ENCODE data around the gene MOGAT3. TPM values are rescaled to one million over a fixed set of nuclear protein-coding genes. Genes with fewer than 3 reads are reported as not detected.

MOGAT3 gene
- total RNA-seq, 1 experiment from 2014 or later: 0.15 TPM

DNA sequence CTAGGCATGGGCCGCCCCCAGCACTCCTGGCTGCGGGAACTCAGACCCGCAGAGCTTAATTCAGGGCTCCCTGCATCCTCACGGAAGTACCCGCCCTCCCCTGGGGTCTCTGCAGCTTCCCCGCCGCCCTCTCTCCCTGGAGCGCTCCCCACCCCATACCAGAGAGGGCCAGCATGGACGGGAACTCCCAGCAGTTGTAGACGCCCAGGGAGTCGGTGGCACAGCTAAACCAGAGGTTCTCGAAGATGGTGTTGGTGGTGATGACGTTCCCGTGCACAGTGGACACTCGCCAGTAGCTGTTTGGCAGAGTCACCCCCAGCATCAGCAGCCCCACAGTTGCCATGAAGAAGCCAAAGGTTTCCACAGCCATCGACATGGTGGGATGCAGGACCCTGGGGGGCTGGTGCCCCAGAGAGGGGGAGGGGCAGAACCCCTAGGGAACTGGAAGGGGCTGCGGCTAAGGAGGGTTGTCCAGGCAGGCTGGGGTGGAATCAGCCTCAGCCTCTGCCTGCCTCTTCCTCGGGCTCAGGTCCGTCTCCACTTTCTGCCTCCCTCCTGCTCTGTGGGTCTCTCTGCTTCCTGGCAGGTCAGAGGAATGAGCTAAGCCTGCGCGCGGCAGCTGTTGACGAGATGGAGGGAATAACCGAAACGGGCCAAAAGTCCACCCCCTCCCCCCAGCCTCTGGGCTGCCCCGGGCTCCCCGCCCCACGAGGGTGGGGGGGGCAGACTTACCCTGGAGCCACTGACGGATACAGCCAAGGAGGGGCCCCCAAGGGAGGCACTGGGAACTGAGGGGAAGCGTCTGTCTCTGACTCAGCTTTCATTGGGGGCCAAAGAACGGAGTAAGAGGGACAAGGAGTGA, 36.6 kb upstream of the MOGAT3 start, which contains the start of gene CLDN15:
CLDN15 (minus strand) TSS at position 597 of the 862 bp plus-strand sequence; CDS start at position 376, 221 bp downstream.
- H3K79me2 ChIP-seq (ENCODE audit: insufficient read depth, low read length): no peaks in the 10 kb centered on the region
- peaks cover 3 to 23% (median 4%) of the 10 kb centered on the region in 3 experiments; a peak in 5 of 7 replicates for H3K36me3 Mint-ChIP-seq (ENCODE audit: insufficient read depth in 1 of 3, low read depth in 3 of 3)
- H3K4me3 Mint-ChIP-seq: no peak within 1 kb of the TSS
- no peaks in the 10 kb centered on the region for H3K9me3 ChIP-seq (ENCODE audit: control insufficient read depth, low read depth, low read length)
- no peak within 1 kb of the TSS for H2BK12ac ChIP-seq (ENCODE audit: insufficient read length, low read depth, low read length)
- H3T11ph ChIP-seq (ENCODE audit: low read length): no peak within 1 kb of the TSS
- no peaks in the 10 kb centered on the region for H3K27me3 ChIP-seq (ENCODE audit: insufficient read depth, low read length)
- H3K4ac ChIP-seq (ENCODE audit: low read depth, low read length): no peak within 1 kb of the TSS
- H4K5ac ChIP-seq (ENCODE audit: insufficient read length, low read depth, low read length): no peak within 1 kb of the TSS
- no peaks in the 10 kb centered on the region for H4K20me1 ChIP-seq (ENCODE audit: control insufficient read depth, insufficient read depth, insufficient read length)
- H4K8ac ChIP-seq (replicated peaks; ENCODE audit: insufficient read length, low read depth, low read length): no peak within 1 kb of the TSS
- H3K9me3 Mint-ChIP-seq: no peaks in the 10 kb centered on the region
- H3K14ac ChIP-seq (ENCODE audit: insufficient read depth, low read length): no peak within 1 kb of the TSS
- no peak within 1 kb of the TSS for H2BK20ac ChIP-seq (ENCODE audit: low read depth, low read length, poor library complexity, severe bottlenecking)
- H2AK5ac ChIP-seq (ENCODE audit: insufficient read length, low read length): no peak within 1 kb of the TSS
- H3K4me1 ChIP-seq (ENCODE audit: insufficient read depth, low read length): 0 out of 2 replicates have a peak, but pooled peaks cover 3% of the 10 kb centered on the region
- no peak within 1 kb of the TSS for H4K91ac ChIP-seq (ENCODE audit: insufficient read length, low read depth, low read length)
- H3K27ac Mint-ChIP-seq: peak within 1 kb of the TSS in 2 of 3 experiments; percentile 46 to 48; a peak in 4 of 7 replicates
- no peak within 1 kb of the TSS for H3K56ac ChIP-seq (ENCODE audit: insufficient read length, low read depth, low read length)
- no peaks in the 10 kb centered on the region for H3K79me1 ChIP-seq (ENCODE audit: insufficient read depth, low read depth, low read length, poor library complexity, severe bottlenecking)
- H3K27ac ChIP-seq (ENCODE audit: insufficient read length, low read depth, low read length): no peak within 1 kb of the TSS
- WGBS (ENCODE audit: extremely low coverage, insufficient read length, low lambda C conversion rate): no CpG with 5 or more reads among the region's 31 CpGs
- H3K9ac ChIP-seq (ENCODE audit: extremely low read depth, insufficient read length, low read length): no peak within 1 kb of the TSS
- H2BK120ac ChIP-seq (ENCODE audit: low read depth, low read length, poor library complexity, severe bottlenecking): no peak within 1 kb of the TSS
- no peak within 1 kb of the TSS for H3K23ac ChIP-seq (ENCODE audit: insufficient read length, low read depth, low read length)
- DNase-seq: no peak
- H3K18ac ChIP-seq (ENCODE audit: insufficient read length, low read depth, low read length): no peak within 1 kb of the TSS
- H3K4me1 Mint-ChIP-seq: peaks cover 9 to 24% of the 10 kb centered on the region in 2 experiments
- H3K4me2 ChIP-seq (ENCODE audit: insufficient read depth, insufficient read length, low read length): no peak within 1 kb of the TSS
- no peaks in the 10 kb centered on the region for H3K23me2 ChIP-seq (ENCODE audit: insufficient read length, low read depth, low read length, poor library complexity, severe bottlenecking)
- H3K27me3 Mint-ChIP-seq (ENCODE audit: low read depth): no peaks in the 10 kb centered on the region
- H2BK15ac ChIP-seq (ENCODE audit: low read depth, low read length): no peak within 1 kb of the TSS
- no peak within 1 kb of the TSS for H2AFZ ChIP-seq (ENCODE audit: low read length)
- H2BK5ac ChIP-seq (ENCODE audit: insufficient read length, low read length): no peak within 1 kb of the TSS
- TF ChIP-seq, protein P1, sequence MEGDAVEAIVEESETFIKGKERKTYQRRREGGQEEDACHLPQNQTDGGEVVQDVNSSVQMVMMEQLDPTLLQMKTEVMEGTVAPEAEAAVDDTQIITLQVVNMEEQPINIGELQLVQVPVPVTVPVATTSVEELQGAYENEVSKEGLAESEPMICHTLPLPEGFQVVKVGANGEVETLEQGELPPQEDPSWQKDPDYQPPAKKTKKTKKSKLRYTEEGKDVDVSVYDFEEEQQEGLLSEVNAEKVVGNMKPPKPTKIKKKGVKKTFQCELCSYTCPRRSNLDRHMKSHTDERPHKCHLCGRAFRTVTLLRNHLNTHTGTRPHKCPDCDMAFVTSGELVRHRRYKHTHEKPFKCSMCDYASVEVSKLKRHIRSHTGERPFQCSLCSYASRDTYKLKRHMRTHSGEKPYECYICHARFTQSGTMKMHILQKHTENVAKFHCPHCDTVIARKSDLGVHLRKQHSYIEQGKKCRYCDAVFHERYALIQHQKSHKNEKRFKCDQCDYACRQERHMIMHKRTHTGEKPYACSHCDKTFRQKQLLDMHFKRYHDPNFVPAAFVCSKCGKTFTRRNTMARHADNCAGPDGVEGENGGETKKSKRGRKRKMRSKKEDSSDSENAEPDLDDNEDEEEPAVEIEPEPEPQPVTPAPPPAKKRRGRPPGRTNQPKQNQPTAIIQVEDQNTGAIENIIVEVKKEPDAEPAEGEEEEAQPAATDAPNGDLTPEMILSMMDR (conservative IDR thresholded peaks at IDR 0.05): no peak
